GM12878 (cell line): Measurements from ENCODE around the gene LRP1B.

Experiments used
- DPF2 ChIP-seq: fragments of 450-650 bp; IDR thresholded peaks from 2 replicates; pipeline ENCODE4 v1.6.1; 2017; ENCODE audit warnings: mild to moderate bottlenecking
- POLR2A ChIP-seq: IDR thresholded peaks from 2 replicates; pipeline ENCODE4 v1.6.1; 2011; ENCODE audit warnings: low read depth, mild to moderate bottlenecking, low read length
- POLR2AphosphoS2 ChIP-seq: IDR thresholded peaks from 2 replicates; pipeline ENCODE4 v1.6.1; 2011; ENCODE audit warnings: low read depth, mild to moderate bottlenecking, low read length, improper control_type of control experiment, moderate library complexity
- SMARCA5 ChIP-seq: fragments of 450-650 bp; IDR thresholded peaks from 2 replicates; pipeline ENCODE4 v1.6.1; 2017; ENCODE audit warnings: mild to moderate bottlenecking
- SMC3 ChIP-seq: IDR thresholded peaks from 2 replicates; pipeline ENCODE4 v1.6.1; 2011; ENCODE audit warnings: low read length, improper control_type of control experiment, borderline replicate concordance
- TF ChIP-seq, protein P1 (sequence below), 3 experiments: IDR thresholded peaks in 2 of 3; conservative IDR thresholded peaks in 1 of 3; 2 replicates each; pipeline ENCODE4 v1.5.1; 2011; ENCODE audit warnings: low read depth in 3 of 3, low read length in 3 of 3, mild to moderate bottlenecking in 3 of 3, control low read depth in 2 of 3, moderate library complexity in 2 of 3, inconsistent platforms in 1 of 3, mixed read lengths in 1 of 3; ENCODE audit not compliant: control insufficient read depth in 2 of 3, insufficient read depth in 1 of 3; ENCODE audit errors: extremely low read depth in 1 of 3
- TF ChIP-seq, protein P2 (sequence below): fragments of 450-650 bp; IDR thresholded peaks from 2 replicates; pipeline ENCODE4 v1.6.1; 2016; ENCODE audit warnings: mild to moderate bottlenecking, moderate library complexity, borderline replicate concordance

DNA sequence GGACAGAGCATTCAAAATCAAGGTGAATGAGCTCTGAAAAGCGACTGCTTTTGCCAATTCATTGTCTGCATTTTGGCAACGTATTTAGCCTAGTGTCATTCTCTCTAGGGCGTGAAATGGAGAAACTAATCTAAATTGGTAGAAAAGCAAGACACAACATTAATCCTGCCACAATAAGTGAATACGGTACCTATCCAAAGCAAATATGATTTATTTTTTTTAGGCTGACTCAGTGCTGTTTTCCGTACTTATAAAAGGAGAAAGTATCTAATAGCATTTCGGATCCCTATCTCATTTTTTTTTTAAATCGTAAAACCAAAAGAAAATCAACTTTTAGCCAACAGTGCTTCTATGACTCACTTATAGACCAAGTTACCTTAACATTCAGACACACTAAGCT is 672.5 kb downstream of the LRP1B start:
- TF ChIP-seq, protein P1, sequence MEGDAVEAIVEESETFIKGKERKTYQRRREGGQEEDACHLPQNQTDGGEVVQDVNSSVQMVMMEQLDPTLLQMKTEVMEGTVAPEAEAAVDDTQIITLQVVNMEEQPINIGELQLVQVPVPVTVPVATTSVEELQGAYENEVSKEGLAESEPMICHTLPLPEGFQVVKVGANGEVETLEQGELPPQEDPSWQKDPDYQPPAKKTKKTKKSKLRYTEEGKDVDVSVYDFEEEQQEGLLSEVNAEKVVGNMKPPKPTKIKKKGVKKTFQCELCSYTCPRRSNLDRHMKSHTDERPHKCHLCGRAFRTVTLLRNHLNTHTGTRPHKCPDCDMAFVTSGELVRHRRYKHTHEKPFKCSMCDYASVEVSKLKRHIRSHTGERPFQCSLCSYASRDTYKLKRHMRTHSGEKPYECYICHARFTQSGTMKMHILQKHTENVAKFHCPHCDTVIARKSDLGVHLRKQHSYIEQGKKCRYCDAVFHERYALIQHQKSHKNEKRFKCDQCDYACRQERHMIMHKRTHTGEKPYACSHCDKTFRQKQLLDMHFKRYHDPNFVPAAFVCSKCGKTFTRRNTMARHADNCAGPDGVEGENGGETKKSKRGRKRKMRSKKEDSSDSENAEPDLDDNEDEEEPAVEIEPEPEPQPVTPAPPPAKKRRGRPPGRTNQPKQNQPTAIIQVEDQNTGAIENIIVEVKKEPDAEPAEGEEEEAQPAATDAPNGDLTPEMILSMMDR (IDR thresholded peaks at IDR 0.05 in 2 of 3, conservative IDR thresholded peaks at IDR 0.05 in 1 of 3; ENCODE audit: control insufficient read depth in 2 of 3, extremely low read depth in 1 of 3, insufficient read depth in 1 of 3, low read depth in 3 of 3, low read length in 3 of 3): no peak
- TF ChIP-seq SMARCA5: no peak
- TF ChIP-seq POLR2AphosphoS2: no peak
- no peak for TF ChIP-seq DPF2
- TF ChIP-seq, protein P2, sequence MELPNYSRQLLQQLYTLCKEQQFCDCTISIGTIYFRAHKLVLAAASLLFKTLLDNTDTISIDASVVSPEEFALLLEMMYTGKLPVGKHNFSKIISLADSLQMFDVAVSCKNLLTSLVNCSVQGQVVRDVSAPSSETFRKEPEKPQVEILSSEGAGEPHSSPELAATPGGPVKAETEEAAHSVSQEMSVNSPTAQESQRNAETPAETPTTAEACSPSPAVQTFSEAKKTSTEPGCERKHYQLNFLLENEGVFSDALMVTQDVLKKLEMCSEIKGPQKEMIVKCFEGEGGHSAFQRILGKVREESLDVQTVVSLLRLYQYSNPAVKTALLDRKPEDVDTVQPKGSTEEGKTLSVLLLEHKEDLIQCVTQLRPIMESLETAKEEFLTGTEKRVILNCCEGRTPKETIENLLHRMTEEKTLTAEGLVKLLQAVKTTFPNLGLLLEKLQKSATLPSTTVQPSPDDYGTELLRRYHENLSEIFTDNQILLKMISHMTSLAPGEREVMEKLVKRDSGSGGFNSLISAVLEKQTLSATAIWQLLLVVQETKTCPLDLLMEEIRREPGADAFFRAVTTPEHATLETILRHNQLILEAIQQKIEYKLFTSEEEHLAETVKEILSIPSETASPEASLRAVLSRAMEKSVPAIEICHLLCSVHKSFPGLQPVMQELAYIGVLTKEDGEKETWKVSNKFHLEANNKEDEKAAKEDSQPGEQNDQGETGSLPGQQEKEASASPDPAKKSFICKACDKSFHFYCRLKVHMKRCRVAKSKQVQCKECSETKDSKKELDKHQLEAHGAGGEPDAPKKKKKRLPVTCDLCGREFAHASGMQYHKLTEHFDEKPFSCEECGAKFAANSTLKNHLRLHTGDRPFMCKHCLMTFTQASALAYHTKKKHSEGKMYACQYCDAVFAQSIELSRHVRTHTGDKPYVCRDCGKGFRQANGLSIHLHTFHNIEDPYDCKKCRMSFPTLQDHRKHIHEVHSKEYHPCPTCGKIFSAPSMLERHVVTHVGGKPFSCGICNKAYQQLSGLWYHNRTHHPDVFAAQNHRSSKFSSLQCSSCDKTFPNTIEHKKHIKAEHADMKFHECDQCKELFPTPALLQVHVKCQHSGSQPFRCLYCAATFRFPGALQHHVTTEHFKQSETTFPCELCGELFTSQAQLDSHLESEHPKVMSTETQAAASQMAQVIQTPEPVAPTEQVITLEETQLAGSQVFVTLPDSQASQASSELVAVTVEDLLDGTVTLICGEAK: no peak
- no peak for TF ChIP-seq POLR2A
- no peak for TF ChIP-seq SMC3
